Loucy (cell line): Measurements from ENCODE around the gene CDYL2.

Experiments
- H2AFZ ChIP-seq: fragments of 200-600 bp; sonication (generic); 2 replicates; pipeline ENCODE4 v1.6.0; 2016; ENCODE audit warnings: antibody characterized with exemption, mild to moderate bottlenecking, low read length, moderate library complexity
- H3F3A ChIP-seq: fragments of 200-600 bp; 2 replicates; pipeline ENCODE4 v1.6.0; 2016; ENCODE audit warnings: antibody characterized with exemption, low read depth, mild to moderate bottlenecking
- H3K27me3 ChIP-seq: fragments of 200-600 bp; sonication (generic); 2 replicates; pipeline ENCODE4 v1.6.1; 2014; ENCODE audit warnings: low read length, mild to moderate bottlenecking; ENCODE audit not compliant: insufficient read depth, poor library complexity, severe bottlenecking
- H3K36me3 ChIP-seq: fragments of 200-600 bp; sonication (generic); 2 replicates; pipeline ENCODE4 v1.6.1; 2016; ENCODE audit warnings: low read length; ENCODE audit not compliant: insufficient read depth
- H3K4me1 ChIP-seq: fragments of 200-600 bp; sonication (generic); 2 replicates; pipeline ENCODE4 v1.5.1; 2014; ENCODE audit warnings: low read length, mild to moderate bottlenecking; ENCODE audit not compliant: insufficient read depth, poor library complexity, severe bottlenecking
- H3K4me2 ChIP-seq: fragments of 200-600 bp; sonication (generic); 2 replicates; pipeline ENCODE4 v1.6.0; 2014; ENCODE audit warnings: antibody characterized with exemption, low read length, low read depth, mild to moderate bottlenecking; ENCODE audit not compliant: poor library complexity, severe bottlenecking
- H3K4me3 ChIP-seq: fragments of 200-600 bp; sonication (generic); 2 replicates; pipeline ENCODE4 v1.5.1; 2014; ENCODE audit warnings: low read length, mild to moderate bottlenecking, mixed read lengths; ENCODE audit not compliant: poor library complexity, severe bottlenecking
- H3K79me2 ChIP-seq: fragments of 200-600 bp; sonication (generic); 2 replicates; pipeline ENCODE4 v1.6.1; 2014; ENCODE audit warnings: low read length; ENCODE audit not compliant: insufficient read depth
- H3K9ac ChIP-seq: fragments of 200-600 bp; sonication (generic); 2 replicates; pipeline ENCODE4 v1.6.0; 2014; ENCODE audit warnings: mild to moderate bottlenecking, low read depth, low read length, moderate library complexity; ENCODE audit not compliant: poor library complexity, severe bottlenecking
- H3K9me2 ChIP-seq: fragments of 200-600 bp; sonication (generic); replicated peaks from 2 replicates; pipeline ENCODE4 v1.6.1; 2016; ENCODE audit warnings: low read depth, low read length, mixed read lengths
- H3K9me3 ChIP-seq: fragments of 200-600 bp; sonication (generic); 2 replicates; pipeline ENCODE4 v1.6.1; 2014; ENCODE audit warnings: mild to moderate bottlenecking, antibody characterized with exemption, low read length, low read depth; ENCODE audit not compliant: insufficient read depth
- H4K20me1 ChIP-seq: fragments of 200-600 bp; sonication (generic); 2 replicates; pipeline ENCODE4 v1.6.0; 2014; ENCODE audit warnings: antibody characterized with exemption, low read length, mild to moderate bottlenecking; ENCODE audit not compliant: insufficient read depth, poor library complexity, severe bottlenecking
- EZH2phosphoT487 ChIP-seq: fragments of 200-600 bp; IDR thresholded peaks from 2 replicates; pipeline ENCODE4 v1.6.1; 2018; ENCODE audit warnings: antibody characterized with exemption, mild to moderate bottlenecking, moderate library complexity, borderline replicate concordance
- TF ChIP-seq, protein P1 (sequence below): fragments of 200-600 bp; sonication (generic); conservative IDR thresholded peaks from 2 replicates; pipeline ENCODE4 v1.5.1; 2014; ENCODE audit warnings: mild to moderate bottlenecking, antibody characterized with exemption, low read length

The CDYL2 gene

DNA sequence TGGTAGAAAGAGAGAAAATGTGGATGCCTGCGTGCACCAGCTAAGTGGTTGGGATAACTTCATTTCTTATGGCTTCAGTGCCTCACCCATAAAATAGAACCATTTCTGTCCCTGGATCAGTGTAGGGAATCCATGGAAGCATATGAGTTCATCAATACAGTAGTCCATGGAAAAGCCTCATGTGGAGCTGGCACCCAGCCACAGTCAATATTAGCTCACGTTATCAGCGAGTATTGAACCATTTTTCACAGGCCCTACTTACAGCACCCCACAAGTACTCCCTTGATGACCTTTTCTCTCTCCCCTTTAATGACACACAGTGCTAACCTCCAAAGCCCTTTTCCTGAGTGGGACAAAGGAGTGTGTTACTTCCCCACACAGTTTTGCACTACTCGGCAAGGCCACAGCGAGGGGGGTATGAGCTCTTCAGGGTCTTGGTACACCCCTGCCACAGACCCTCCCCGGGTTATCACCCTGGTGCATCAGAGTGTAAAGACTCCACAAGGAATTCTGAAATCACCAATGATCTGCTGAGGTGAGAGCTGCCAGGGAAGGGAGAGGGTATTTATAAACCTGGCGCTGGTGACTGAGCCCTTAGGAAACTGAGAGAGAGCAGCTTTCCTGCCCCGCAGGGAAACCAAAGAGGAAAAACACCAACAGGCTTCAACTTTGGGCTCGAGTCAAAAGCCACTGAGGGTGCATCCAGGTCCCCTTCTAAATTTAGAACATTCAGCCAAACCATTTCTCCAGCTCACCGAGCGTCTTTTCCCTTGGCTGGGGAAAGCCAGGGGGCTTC lies 226.7 kb downstream of the CDYL2 start:
- H3K4me2 ChIP-seq = no peak overlapping the region
- H3K27me3 ChIP-seq = no peaks in the 10 kb centered on the region
- no peaks in the 10 kb centered on the region for H3K36me3 ChIP-seq
- H3K79me2 ChIP-seq = no peaks in the 10 kb centered on the region
- H3K9me3 ChIP-seq = no peaks in the 10 kb centered on the region
- peaks cover 11% of the 10 kb centered on the region for H3K4me1 ChIP-seq
- TF ChIP-seq EZH2phosphoT487 = no peak
- TF ChIP-seq, protein P1, sequence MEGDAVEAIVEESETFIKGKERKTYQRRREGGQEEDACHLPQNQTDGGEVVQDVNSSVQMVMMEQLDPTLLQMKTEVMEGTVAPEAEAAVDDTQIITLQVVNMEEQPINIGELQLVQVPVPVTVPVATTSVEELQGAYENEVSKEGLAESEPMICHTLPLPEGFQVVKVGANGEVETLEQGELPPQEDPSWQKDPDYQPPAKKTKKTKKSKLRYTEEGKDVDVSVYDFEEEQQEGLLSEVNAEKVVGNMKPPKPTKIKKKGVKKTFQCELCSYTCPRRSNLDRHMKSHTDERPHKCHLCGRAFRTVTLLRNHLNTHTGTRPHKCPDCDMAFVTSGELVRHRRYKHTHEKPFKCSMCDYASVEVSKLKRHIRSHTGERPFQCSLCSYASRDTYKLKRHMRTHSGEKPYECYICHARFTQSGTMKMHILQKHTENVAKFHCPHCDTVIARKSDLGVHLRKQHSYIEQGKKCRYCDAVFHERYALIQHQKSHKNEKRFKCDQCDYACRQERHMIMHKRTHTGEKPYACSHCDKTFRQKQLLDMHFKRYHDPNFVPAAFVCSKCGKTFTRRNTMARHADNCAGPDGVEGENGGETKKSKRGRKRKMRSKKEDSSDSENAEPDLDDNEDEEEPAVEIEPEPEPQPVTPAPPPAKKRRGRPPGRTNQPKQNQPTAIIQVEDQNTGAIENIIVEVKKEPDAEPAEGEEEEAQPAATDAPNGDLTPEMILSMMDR = no peak
- no peaks in the 10 kb centered on the region for H3F3A ChIP-seq
- H3K4me3 ChIP-seq = no peak overlapping the region
- no peaks in the 10 kb centered on the region for H4K20me1 ChIP-seq
- H3K9me2 ChIP-seq = no peaks in the 10 kb centered on the region
- H2AFZ ChIP-seq = no peak overlapping the region
- H3K9ac ChIP-seq = no peak overlapping the region

DNA sequence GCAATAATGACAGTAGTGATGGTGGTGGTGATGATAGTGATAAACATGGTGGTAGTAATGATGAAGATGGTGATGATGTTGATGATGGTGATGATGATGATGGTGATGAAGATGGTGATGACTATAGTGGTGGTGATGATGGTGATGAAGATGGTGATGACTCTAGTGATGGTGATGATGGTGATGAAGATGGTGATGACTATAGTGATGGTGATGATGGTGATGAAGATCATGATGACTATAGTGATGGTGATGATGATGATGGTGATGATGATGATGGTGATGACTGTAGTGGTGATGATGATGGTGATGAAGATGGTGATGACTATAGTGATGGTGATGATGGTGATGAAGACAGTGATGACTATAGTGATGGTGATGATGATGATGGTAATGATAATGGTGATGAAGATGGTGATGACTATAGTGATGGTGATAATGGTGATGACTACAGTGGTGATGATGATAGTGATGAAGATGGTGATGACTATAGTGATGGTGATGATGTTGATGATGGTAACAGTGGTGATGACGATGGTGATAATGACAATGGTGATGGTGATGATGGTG lies 228.0 kb downstream of the CDYL2 start:
- peaks cover 11% of the 10 kb centered on the region for H3K4me1 ChIP-seq
- no peaks in the 10 kb centered on the region for H3K9me3 ChIP-seq
- H3K4me3 ChIP-seq = no peak overlapping the region
- TF ChIP-seq EZH2phosphoT487 = no peak
- TF ChIP-seq, protein P1 = no peak
- H3K79me2 ChIP-seq = no peaks in the 10 kb centered on the region
- no peaks in the 10 kb centered on the region for H3K36me3 ChIP-seq
- H4K20me1 ChIP-seq = no peaks in the 10 kb centered on the region
- no peaks in the 10 kb centered on the region for H3K27me3 ChIP-seq
- no peaks in the 10 kb centered on the region for H3F3A ChIP-seq
- no peak overlapping the region for H2AFZ ChIP-seq
- no peak overlapping the region for H3K9ac ChIP-seq
- no peak overlapping the region for H3K4me2 ChIP-seq
- H3K9me2 ChIP-seq = no peaks in the 10 kb centered on the region

DNA sequence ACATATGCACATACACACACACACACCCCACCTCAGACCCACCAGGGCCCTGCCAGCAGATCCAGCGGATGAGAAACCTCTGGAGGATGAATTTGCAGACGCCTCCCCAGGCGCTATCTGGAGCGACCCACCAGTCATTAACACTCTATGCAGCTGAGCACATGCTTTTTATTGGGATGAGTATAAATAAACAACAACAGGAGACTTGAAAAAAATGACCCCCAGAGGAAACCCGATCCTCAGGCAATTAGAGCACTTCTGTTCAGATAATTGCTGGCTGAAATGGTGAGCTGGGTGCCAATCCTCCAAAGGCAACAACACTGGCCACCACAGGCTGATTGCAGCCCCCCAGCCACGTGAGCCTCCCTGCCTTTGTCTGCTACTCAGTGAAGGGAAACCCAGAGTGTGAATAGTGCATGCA lies 230.7 kb downstream of the CDYL2 start:
- Histone ChIP-seq H3K9me3 (no peaks in the 10 kb centered on the region), H2AFZ (no peak overlapping the region), H3K9ac (no peak overlapping the region), H3K27me3 (no peaks in the 10 kb centered on the region), H3F3A (peaks cover 12% of the 10 kb centered on the region; the same call in 1 of the 2 replicates), H3K4me2 (no peak overlapping the region), H4K20me1 (no peaks in the 10 kb centered on the region), H3K9me2 (no peaks in the 10 kb centered on the region), H3K4me1 (peaks cover 15% of the 10 kb centered on the region), H3K79me2 (no peaks in the 10 kb centered on the region), H3K36me3 (no peaks in the 10 kb centered on the region), H3K4me3 (no peak overlapping the region)
- no peak for TF ChIP-seq EZH2phosphoT487
- TF ChIP-seq, protein P1 = no peak
